Fibroblast of lung (primary cell): ENCODE results near the gene ACP5.
"Not testable (repeated sequence)": the region's sequence is repeated elsewhere in the genome, so short reads cannot be mapped to it uniquely, and the experiment has no call there.

ENCODE experiments used
- CTCF ChIP-seq, 2 donors: IDR thresholded peaks in 1 of 2; conservative IDR thresholded peaks in 1 of 2; 1 replicate in 1 of 2; 2 replicates in 1 of 2; pipeline ENCODE4 v1.5.1; 2011 to 2012; ENCODE audit warnings: low read length in 2 of 2, control low read depth in 1 of 2, inconsistent platforms in 1 of 2, low read depth in 1 of 2, mild to moderate bottlenecking in 1 of 2
- EZH2 ChIP-seq: IDR thresholded peaks from 2 replicates; pipeline ENCODE4 v1.5.1; 2012; ENCODE audit warnings: low read length, control low read depth, mild to moderate bottlenecking; ENCODE audit errors: missing control alignments

- TF ChIP-seq CTCF (conservative IDR thresholded peaks at IDR 0.05 in 1 of 2, IDR thresholded peaks at IDR 0.05 in 1 of 2; ENCODE audit: low read depth in 1 of 2, low read length in 2 of 2); EZH2: not testable (repeated sequence)
Measured at GRCh38 chr19:11599704-11600103, 22.3 kb upstream of the ACP5 start.
